Right forelimb (tissue), 1 donor: ENCODE data around the gene COL4A1.

Source experiments
- DNase-seq: peaks from one replicate; pipeline ENCODE4 v3.0.0-alpha.2; 2018

Gene COL4A1

DNA sequence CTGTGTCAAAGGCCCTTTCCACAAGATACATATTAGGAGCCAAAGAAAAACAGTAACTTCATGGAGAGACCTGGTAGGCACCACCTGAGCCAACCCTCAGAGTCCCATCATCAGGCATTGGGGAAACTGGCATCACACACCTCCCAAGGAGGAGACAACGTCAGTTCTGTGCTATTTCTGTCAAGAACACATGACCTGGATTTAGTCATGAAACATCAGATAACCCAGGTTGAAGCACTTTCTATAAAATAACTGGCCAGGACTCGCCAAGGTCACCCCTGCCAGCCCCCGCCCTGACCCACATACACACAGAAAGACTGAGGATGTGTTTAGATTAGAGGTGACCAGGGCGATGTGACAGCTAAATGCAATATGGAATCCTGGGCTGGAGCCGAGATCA, 35.6 kb downstream of the COL4A1 start:
- no peak for DNase-seq

DNA sequence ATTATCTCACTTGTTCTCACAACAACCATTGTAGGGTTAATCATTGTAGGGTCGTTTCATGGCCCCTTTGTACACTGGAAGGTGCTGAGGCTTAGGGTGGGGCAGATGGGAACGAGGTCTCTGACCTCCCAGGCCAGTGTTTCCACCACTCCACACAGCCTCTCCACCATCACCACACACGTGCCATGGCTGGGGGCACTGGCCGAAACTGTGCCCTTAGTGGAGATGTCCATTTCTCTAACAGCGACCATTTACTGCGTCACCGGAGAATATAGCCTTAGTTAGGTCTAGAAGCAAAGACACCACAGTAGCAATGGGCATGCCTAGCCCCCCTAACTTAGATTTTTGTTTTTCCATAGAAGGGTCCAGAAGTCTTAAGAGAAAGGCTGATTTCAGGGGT, 36.5 kb downstream of the COL4A1 start:
- no peak for DNase-seq

DNA sequence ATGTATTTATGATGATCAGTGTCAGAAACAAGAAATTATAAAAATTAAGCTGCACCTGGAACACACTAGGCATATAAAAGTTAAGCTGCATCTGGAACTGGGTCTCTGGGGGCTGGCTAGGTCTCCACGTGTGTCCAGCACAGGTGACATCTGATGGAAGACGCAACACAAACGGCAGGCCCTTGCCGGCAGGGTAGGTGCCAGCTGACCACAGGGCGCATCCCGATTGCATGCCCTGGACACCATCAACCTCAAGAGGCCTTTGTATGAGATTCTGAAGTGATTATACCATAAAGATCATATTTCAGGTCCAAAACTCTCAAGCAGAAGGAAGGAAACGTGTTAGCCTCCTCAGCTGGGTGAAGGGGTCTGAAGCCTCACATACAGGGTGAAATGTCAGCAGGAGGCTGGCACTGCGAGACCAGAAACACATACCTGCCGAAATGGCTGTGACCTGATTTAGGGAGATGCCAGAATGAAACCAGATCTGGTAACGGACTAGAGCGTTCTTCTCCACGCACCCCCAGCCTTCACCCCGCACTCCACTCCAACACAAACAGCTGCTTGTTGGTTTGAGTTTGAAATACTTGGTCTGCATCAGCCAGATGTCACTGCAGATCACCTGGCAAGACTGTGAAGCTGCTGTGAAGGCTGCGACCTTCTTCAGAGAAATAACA, 37.3 kb downstream of the COL4A1 start:
- no peak for DNase-seq

DNA sequence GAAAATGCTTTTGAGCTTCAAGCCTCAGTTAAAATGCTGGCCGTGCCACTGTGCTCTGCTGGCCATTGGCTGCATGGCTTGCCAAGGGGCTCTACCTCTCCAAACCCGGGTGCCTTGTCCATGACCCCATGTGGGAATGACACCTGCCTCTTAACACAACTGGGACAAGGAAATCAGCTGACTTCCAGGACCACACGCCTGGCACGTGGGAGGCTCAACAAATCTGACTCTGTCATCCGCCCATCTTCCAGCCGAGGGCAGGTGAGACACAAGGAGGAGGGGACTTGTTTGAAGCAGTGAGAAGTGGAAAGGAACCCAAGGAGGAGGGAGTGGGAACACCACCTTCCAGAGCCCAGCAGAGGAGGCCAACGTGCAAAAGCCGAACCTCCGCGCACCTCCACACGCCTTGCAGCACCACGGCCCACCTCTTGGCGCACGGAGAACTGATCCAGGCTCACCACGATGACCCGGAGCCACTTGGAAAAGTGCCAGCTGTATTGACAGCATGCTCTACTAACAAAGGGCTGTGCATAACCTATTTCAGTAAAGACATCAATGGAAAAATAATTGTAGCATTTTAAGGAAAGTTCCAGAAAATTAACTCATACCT, 38.3 kb downstream of the COL4A1 start:
- no peak for DNase-seq

DNA sequence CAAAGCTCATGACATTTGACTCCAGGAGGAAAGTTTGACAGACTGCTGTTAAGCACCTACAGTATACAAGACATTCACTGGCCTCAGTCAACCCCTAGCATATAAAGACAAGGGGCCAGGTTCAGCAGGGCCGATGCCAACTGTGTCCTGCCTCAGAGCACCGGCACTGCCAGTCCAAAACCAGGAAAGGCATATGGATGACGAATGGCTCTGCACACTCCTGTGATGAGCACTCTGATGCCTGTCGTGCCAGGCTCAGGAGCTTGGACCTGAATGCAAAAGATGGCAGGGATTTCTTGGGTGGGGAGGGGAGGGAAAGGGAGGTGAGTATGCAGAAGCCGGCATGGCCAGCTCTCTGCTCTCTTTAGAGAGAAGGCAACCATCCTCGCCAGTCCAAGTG, 38.9 kb downstream of the COL4A1 start:
- DNase-seq: no peak

DNA sequence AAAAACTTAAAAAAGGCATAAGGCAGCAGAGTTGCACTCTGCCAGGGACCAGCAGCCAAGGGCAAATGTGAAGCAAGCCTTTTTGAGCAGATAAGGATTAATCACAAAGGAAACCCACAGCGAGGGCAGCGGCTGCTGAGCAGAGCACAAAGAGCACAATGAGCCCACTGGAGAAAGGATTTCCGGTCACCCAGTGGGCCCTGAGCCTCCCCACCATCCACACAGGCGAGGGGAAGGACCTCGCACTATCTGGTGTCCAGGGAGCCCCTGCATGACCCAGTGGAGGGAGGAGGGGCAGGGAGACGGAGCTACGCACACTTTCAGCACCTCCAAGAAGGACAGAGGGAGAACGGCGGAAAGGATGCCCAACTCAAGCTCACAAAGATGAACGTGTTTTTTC, 40.0 kb downstream of the COL4A1 start:
- DNase-seq: no peak

DNA sequence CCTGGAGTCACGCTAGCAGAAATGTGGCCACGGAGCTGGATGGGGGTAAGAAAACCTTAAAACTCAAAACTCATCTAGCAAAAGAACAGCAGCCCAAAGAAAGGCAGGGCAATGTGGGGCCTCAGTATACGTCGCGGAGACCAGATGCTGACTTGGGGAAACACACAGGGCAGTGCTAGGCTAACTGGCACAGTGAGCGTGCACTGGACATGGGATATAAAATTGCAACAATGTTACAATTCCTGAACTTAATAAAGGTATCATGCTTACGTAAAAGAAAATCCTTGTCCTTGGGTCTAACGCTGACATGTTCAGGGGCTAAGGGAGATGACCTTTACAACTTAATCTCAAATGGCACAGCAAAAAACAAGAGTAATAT, 40.5 kb downstream of the COL4A1 start:
- no peak for DNase-seq

DNA sequence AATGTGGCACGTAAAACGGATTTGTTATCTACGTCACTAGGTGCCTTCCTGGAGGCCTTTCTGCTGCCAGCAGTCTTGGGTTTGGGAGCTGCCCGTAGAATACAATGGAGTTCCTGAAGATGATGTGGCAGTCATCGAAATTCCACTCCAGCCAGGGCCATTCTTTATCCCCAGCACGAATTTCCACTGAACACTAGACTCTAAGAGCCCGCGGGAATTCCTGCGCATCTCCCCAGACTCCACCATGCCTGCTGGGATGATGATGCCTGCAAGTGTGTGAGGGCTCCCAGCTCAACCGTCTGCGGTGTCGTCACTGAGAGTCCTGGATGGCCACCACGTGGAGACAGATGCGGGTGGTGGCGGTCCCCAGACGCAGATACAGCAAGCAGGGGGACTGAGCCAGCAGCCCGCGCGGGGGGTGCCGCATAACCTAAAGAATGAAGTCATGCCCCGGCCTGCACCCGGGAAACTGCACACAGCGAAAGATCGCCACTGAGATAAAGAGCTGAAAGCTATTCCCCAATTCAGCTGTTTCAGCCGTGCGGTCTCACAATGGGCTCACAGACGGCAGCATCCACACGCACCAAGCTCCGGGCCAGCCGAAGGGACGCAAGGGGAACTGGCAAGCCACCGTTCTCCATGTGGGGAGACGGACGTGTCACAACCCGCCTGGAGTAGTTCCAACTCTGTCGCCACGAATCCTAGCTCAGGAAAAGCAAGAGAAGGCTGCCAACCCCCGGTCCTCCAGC, 41.1 kb downstream of the COL4A1 start:
- DNase-seq: no peak

DNA sequence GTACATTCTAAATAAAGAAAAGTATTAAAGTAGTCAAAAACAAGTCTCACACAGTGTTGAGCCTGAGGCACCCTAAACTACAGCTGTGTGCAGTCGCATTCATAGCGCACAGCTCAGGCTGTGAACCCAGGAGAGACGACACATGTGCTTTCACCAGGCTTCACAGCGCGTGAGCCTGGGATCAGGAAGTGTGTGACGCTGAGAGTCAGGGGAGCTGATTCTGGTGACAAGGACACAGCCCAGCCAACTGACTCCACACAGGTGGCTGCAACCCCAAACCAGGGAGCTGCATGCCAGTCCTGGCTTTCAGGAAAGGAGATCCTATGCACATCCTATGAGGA, 41.6 kb downstream of the COL4A1 start:
- DNase-seq: no peak

DNA sequence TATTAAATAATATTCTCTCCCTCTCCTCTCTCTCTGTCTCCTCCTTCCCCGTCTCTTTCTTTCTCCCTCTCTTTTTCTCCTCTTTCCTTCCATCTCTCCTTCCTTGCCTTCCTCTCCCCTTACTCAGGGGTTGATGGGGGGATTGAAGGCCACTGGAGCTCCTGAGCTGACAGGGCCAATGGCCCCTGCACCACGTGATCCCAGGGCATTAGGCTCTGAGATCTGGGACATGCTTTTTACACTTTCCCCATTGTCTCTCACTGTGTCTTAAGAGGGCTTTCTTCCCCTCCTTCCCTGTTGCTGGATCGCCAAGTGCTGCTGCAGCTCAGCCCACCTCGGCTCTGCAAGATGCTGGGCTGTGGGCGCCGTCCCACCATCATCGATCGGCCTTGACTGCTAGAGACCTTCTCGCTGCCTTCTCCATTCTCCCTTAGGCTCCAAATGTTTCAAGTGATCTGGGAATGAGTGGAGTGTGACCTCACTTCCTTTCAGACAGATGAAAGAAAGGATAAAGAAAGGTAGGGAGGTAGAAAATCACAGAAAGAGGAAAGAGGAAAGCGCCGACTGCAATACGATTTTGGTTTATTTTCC, 42.2 kb downstream of the COL4A1 start:
- no peak for DNase-seq

DNA sequence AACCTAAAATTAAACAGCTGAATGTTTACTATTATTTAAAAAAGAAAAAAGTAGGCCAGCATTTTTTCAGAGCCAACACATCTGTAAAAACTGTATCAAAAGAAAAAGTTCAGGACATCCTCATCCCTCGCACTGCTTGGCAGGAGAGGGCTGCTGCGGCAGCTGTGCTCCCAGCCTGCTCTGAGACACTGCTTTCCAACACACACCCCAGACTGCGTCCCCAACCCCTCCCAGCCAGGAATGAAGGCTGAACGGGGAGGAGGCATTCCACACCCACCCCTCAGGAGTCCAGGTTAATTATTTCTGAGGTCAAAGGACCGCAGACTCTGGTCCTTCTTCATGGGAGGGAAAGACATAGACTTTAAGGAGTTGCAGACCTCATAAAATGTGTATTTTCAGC, 43.1 kb downstream of the COL4A1 start:
- DNase-seq: no peak

DNA sequence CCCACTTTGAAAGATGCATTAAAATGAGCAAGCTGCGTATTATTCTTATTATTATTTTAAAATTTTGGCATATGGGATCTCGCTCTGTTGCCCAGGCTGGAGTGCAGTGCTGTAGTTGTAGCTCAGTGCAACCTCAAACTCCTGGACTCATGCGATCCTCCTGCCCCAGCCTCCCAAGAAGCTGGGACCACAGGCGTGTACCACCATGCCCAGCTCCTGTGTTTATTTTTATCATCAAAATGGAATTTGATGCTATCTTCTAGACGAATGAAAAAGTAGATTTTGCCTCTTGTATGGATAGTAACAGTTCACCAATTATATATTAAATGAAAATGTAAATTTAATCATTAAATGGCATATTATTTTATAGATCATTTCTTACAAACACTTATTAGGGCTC, 43.6 kb downstream of the COL4A1 start:
- DNase-seq: no peak

DNA sequence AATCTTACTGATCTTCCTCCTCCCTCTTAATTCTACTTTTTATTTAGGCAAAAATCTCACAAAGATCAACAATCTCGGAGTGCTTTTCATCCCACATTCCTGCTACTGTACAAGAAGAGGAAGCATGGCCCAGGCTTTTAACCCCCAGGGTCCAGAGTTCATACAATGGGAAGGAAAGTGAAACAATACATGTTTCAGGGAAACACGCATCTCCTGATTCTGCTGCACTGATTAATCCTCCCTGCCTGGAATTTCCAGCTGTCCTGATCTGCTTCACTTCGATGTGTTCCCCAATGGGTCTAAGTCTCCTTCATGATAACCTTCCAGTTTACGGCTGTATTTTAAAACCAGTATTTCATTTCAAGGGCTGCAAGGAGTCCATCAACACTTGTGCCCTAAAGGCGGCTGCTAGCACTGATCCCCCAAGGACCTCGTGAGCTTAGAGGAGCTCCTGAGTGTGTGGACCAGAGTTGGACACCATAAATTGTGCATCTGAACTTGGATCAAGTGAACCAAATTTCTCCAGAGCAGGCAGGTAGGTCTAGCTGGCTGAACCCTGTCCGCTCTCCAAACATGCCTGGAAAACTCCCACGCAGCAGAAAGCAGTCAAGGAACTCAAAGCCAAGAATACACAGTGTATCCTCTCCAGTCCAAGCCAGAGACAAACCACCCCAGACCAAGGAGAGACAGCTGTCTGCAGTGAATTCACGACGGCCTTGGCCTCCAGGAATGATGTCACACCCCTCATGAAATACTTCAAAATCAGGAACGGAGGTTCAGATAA, 44.3 kb downstream of the COL4A1 start:
- DNase-seq: no peak

DNA sequence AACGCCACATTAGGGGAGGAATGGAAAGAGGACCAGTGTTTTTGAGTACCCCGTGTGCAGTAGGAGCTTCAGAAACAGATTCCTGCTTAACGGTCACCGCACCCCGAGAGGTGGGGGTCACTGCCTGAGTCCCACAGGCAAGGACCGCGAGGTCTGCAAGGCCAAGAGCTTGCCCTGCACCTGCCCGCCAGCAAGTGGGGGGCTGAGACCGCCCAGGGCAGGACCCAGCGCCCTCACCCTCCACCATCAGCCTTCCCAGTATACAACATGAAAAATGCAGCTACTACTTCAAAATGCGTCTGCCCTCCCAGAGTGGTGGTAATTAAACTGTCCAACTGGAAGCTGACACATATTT, 44.9 kb downstream of the COL4A1 start:
- no peak for DNase-seq

DNA sequence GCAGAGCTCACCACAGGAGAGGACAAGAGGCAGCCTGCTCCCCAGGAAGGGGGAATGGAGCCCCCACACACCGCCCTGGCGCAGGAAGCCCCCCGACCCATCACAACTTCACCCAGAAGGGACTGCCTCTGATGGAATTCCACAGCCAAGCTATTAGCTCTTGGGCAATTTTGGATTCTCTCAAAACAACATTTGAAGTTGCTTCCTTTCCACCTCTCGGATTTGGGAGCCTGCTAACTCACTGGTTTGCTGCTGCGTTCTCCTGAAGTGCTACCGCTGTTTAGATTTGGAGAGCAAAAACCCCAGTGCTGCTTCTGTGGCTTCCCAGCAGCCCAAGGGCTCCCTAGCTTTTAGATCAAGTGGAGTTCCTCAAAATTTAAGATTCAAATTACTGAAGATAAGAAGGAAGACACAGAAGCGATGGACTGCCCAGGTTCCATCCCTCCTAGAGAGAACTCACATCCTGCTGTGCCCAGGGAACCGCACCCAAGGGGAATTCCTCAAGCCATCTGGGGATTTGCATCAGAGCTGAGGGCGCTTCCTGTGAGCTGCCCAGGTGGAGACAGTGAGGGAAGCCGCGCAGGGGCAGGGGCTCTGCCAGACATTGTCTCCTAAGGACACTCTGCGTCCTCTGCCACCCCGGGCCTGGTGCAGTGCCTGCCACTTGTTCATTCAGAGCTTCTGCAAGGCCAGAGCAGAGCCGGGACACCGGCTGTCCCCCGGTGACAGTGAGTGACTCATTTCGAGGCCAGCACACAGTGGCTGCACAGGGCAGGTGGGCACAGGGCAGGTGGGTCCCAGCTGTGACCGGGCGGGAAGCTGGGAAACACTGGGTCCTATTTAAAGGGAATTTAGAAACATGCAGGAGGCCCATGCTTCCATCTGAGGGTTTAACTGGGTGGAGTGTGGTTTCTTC, 45.5 kb downstream of the COL4A1 start:
- no peak for DNase-seq

DNA sequence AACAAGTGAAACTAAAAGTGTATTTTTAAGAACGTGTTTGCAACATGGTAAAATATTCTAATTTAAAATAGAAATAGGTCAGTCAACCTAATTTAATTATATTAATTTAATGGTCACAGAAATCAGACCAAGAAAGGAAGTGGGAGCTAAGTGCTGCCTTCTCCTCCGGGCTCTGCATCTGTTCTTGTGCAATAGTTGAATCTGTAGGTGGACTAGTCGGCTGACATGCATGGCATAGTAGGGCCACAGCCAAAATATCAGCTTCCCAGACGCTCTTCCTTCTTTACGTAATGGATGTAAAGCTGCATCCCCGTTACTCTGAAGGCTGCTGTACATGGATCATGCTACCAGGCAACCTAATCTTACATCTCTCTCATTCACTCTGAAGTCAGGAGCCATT, 47.3 kb downstream of the COL4A1 start:
- DNase-seq: no peak

DNA sequence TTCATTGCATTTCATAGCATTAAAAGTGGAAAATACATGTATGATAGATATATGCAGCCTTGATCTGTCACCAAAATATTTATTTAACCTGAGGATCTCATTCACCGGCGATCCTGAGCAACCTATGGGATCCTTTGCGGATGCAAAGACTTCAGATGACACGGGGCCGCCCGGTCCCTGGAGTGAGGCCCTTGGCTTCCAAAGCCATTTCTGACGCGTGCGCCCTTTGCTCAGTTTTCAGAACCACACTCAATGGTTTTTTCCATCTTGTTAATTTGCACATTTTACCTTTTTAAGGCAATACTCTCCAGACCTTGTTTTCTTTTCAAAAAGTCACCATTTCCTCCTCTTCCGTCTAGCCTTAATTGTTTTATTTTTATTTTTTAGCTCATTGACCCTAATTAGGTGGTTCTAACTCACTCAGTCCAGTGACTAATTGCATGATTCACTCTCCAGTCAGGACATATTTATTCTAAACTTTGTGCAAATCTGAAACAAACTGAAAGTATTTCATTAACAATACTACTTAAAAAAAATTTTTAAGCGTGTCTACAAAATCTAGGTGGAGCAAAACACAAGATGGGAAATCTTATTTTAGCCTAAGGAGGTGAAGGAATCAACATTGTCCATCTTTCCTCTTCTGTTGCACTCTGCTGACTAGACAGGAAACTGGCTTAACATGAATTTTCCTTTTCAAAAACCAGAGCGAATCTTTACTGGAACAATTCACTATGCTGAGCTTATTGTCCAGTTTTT, 47.9 kb downstream of the COL4A1 start:
- DNase-seq: no peak

DNA sequence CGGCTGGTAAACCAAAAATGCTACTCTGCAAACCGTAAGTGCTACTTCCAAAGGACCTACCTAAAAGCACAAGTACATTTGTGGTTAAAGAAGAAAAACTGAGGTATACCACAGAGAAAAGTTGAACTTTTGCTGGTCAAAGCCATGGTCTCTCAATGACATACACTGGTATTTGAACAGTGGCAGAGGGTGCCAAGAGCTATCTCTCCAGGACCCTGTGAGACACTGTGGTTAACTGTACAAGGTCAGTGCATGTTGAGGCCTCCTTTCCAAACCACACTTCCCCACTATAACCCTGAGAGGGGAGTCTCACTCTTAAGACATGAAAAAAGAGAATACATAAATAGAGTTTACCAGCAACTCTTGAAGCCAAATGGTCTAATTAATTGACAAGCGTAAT, 49.5 kb downstream of the COL4A1 start:
- DNase-seq: no peak

DNA sequence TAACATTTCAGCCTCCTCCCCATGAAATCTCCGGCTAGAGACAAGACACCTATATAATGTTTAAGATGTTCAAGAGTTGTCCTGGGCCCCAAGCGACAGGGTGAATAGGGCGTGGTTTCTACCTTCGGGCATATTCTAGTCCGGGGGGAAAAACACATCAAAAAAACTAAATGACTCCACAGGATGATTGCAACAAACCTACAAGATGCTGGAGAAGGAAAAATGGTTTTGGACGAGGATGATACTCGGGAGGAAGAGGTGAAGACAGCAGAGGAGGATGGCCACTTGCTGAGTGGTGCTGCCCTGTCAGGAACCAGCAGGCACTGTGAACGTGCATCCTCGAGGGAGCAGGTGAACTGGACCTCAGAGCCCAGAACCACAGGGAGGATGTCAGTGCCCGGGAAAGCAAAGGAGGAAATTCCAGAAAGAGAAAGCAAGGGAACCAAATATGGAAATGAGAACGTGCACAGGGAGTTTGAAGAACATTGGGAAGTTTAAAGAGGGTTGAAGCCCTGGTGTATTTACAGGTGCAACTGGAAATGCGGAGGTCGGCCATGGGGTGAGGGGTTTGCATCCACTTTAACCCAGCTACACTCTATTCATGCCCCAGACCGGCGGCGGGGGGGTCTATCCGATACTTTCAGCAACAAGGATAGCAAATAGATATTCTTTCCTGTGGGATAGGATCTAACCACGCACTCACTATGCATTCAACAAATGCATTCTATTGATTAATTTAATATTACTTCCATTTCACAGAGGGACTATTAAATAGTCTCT, 50.6 kb downstream of the COL4A1 start:
- DNase-seq: no peak

DNA sequence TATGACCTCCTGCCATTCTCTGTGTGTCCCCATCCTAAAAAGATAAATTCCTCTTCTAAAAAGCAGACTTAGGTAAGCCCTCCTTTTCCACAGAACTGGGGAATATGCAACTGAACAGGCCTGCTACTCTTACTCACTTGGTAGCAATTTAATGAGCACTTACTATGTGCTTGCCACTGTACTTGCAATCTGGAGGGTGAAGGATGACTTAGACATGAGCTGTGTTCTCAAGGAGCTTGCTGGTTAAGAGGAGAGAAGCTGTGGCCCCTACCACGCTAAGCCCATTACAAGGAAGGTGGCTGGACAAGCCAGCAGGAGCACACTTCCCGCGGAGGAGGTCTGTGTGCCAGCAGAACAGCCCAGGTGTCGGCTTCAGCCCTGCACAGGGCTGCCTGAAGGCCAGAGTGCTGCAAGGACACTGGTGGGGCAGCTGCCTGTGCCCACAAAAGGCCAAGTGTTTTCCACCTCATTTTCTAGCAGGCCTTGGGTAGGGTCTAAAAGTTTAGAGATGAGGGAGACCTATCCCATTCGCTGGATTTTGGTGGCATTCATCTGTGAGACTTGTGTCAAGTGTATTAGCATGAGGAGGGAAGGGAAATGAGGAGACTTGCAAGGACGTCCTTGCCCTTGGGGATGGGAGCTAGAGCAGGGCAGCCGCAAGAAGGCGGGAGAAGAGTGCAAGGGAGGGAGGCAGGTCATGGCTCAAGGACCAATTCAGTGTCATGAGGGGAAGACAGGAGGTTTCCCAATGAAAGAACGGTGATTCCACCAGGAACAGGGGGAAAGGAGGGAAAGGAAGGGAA, 52.0 kb downstream of the COL4A1 start:
- no peak for DNase-seq
